Lung (tissue), 12 donors: ENCODE data around the gene POR. TPM values are rescaled to one million over a fixed set of nuclear protein-coding genes. Genes with fewer than 3 reads are reported as not detected.

Experiments used
- ATAC-seq: fragments of 200-7000 bp; cut with Tn5 transposase; one replicate; pipeline ENCODE4 v1.9.1; 2020; ENCODE audit warnings: moderate number of reproducible peaks; ENCODE audit not compliant: insufficient read depth, low FRiP score
- DNase-seq, 3 donors: peaks; one replicate each; pipeline ENCODE4 v3.0.0-alpha.2; 2013 to 2017
- H3K27ac ChIP-seq, 2 donors: one replicate each; pipeline ENCODE4 v1.5.1; 2013; ENCODE audit warnings: mild to moderate bottlenecking in 2 of 2, moderate library complexity in 2 of 2, control low read depth in 1 of 2, inconsistent platforms in 1 of 2, low read depth in 1 of 2, low read length in 1 of 2
- H3K27me3 ChIP-seq, 3 donors: one replicate each; pipeline ENCODE4 v1.5.1; 2013; ENCODE audit warnings: low read length in 2 of 3; ENCODE audit not compliant: control insufficient read depth in 3 of 3, insufficient read depth in 3 of 3
- H3K36me3 ChIP-seq, 4 donors: one replicate each; pipeline ENCODE4 v1.5.1; 2013; ENCODE audit warnings: low read length in 4 of 4, mild to moderate bottlenecking in 1 of 4, moderate library complexity in 1 of 4; ENCODE audit not compliant: control insufficient read depth in 4 of 4, insufficient read depth in 4 of 4
- H3K4me1 ChIP-seq, 5 donors: one replicate each; pipeline ENCODE4 v1.5.1; 2013; ENCODE audit warnings: low read length in 5 of 5, mild to moderate bottlenecking in 2 of 5, moderate library complexity in 1 of 5; ENCODE audit not compliant: control insufficient read depth in 5 of 5, insufficient read depth in 5 of 5
- H3K4me3 ChIP-seq: one replicate; pipeline ENCODE4 v1.5.1; 2013; ENCODE audit warnings: mild to moderate bottlenecking, control low read depth, moderate library complexity
- H3K9ac ChIP-seq, 2 donors: one replicate each; pipeline ENCODE4 v1.5.1; 2013; ENCODE audit warnings: low read length in 2 of 2, control low read depth in 1 of 2; ENCODE audit not compliant: insufficient read depth in 1 of 2
- H3K9me3 ChIP-seq, 4 donors: one replicate each; pipeline ENCODE4 v1.5.1; 2013; ENCODE audit warnings: low read length in 3 of 4, mild to moderate bottlenecking in 1 of 4, moderate library complexity in 1 of 4; ENCODE audit not compliant: control insufficient read depth in 4 of 4, insufficient read depth in 3 of 4
- WGBS, 2 donors: extraction: QIAGEN DNeasy Blood & Tissue Kit; methylation state at CpG; one replicate each; pipeline ENCODE4 v1.1.7; 2013; 5-methylcytosine and 5-hydroxymethylcytosine counted together
- polyA plus RNA-seq, 2 donors: library from polyadenylated mRNA; stranded (reverse); fragments of 200-250 nt; gene quantifications; one replicate each; pipeline ENCODE4 v1.2.1, GENCODE V29; 2013
- total RNA-seq, 2 donors: library from RNA; depleted of rRNA in 1 of 2; stranded (reverse); fragments of >200 nt in 1 of 2; gene quantifications; one replicate each; pipeline ENCODE4 v1.2.1, GENCODE V29; 2014 to 2021
- TF ChIP-seq, protein P1 (sequence below): IDR thresholded peaks from 2 replicates; pipeline ENCODE4 v1.5.1; 2012; ENCODE audit warnings: mild to moderate bottlenecking; ENCODE audit errors: control extremely low read depth, extremely low read depth
- donor health status: control.
- donor health status: control.
- donor health status: Bipolar disorder and iron deficiency.
- donor health status: healthy.
- donor health status: DM: yes; HTN: yes; CAD: no.

Gene POR
- total and polyA plus RNA-seq, 4 donors, result 111 to 305 (median 264) TPM

DNA sequence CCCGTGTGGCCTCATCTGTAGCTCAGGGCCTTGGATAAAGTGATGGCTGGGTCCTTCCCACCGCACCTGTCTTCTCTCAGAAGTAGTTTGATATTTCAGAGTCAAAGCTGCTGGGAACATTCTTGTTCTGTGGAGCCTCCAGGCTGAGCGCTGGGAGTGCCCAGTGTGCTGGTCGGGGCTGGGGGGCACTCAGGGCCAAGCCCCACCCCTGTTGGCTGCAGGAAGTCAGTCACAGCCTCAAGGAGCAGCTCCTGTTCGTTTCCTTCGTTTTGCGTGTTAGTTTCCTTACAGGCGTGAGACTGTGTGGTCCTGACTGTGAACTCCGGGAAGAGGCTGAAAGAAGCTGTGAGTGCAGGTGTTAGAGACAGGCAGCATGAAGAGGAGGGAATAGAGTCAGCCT lies 33.2 kb downstream of the POR start:
- Histone ChIP-seq H3K27me3 (no peaks in the 10 kb centered on the region), H3K4me3 (no peak overlapping the region), H3K4me1 (peaks cover 0 to 26% (median 0%) of the 10 kb centered on the region in 5 donors), H3K27ac (peak overlapping the region in 1 of 2 donors; percentile 76), H3K9ac (no peak overlapping the region), H3K36me3 (peaks cover 0 to 3% (median 1%) of the 10 kb centered on the region in 4 donors), H3K9me3 (no peaks in the 10 kb centered on the region)
- no peak for ATAC-seq
- WGBS, 2 donors, result 51 to 71% methylated on average over 9 of the region's 9 CpGs
- TF ChIP-seq, protein P1, sequence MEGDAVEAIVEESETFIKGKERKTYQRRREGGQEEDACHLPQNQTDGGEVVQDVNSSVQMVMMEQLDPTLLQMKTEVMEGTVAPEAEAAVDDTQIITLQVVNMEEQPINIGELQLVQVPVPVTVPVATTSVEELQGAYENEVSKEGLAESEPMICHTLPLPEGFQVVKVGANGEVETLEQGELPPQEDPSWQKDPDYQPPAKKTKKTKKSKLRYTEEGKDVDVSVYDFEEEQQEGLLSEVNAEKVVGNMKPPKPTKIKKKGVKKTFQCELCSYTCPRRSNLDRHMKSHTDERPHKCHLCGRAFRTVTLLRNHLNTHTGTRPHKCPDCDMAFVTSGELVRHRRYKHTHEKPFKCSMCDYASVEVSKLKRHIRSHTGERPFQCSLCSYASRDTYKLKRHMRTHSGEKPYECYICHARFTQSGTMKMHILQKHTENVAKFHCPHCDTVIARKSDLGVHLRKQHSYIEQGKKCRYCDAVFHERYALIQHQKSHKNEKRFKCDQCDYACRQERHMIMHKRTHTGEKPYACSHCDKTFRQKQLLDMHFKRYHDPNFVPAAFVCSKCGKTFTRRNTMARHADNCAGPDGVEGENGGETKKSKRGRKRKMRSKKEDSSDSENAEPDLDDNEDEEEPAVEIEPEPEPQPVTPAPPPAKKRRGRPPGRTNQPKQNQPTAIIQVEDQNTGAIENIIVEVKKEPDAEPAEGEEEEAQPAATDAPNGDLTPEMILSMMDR, result no peak
- no peak for DNase-seq

DNA sequence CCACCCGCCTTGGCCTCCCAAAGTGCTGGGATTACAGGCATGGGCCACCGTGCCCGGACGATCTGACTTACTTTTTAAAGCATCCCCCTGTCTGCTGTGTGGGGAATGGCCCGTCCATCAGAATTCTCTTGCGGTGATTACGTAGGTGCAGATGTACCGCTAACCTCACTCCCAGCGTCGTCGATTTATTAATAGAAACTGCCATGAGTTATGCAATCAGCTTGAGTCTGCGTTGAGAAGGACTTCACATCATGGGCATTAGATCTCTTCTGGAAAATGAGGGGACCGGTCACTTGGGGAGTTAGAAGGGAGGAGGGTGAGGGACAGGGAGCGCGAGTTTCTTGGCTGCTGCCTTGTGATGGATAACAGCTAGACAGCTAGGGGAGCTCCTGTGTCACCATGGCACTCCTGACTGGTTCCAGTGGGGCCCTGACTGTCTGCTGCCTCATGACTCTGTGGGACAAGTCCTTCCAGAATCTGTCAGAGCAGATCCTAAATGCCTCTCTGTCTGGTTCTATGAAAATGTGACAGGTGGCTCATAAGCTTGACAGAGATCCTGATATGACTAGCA lies 35.2 kb downstream of the POR start:
- Histone ChIP-seq H3K4me3 (no peak overlapping the region), H3K27ac (peak overlapping the region; percentile 48 to 81), H3K4me1 (peaks cover 0 to 26% (median 0%) of the 10 kb centered on the region in 5 donors), H3K36me3 (peaks cover 3 to 9% (median 6%) of the 10 kb centered on the region in 4 donors), H3K27me3 (no peaks in the 10 kb centered on the region), H3K9ac (no peak overlapping the region), H3K9me3 (no peaks in the 10 kb centered on the region)
- TF ChIP-seq, protein P1, result no peak
- no peak for ATAC-seq
- peak in 1 of 3 donors; percentile 27 for DNase-seq
- 60 to 63% methylated on average over 15 of the region's 15 CpGs for WGBS, 2 donors

DNA sequence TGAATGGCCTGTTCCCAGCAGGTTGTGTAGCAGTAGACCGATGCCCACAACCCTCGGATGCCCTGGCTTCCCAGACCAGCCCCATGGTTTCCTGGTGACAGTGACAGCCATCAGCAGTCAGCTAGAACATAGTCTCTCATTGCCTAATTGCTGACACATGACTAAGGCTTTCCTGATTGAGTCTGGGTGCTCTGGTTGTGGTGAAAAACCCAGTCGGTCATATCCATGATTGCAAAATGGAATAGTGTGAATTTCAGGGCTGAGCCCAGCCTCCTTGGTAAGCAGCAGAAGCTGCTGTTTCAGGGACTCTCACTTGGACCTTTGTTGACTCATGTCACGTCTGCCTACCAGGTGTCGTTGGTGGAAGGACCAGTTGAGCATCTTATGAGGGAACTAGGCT lies 36.6 kb downstream of the POR start:
- DNase-seq, result peak in 1 of 3 donors; percentile 11
- peak; percentile 59 for ATAC-seq
- Histone ChIP-seq H3K36me3 (peaks cover 7 to 18% (median 10%) of the 10 kb centered on the region in 4 donors), H3K27ac (peak overlapping the region; percentile 3 to 17), H3K4me3 (no peak overlapping the region), H3K4me1 (peaks cover 0 to 23% (median 0%) of the 10 kb centered on the region in 5 donors), H3K27me3 (no peaks in the 10 kb centered on the region), H3K9me3 (no peaks in the 10 kb centered on the region), H3K9ac (no peak overlapping the region)
- TF ChIP-seq, protein P1, result no peak
- WGBS, 2 donors, result 27 to 54% methylated on average over 5 of the region's 5 CpGs

DNA sequence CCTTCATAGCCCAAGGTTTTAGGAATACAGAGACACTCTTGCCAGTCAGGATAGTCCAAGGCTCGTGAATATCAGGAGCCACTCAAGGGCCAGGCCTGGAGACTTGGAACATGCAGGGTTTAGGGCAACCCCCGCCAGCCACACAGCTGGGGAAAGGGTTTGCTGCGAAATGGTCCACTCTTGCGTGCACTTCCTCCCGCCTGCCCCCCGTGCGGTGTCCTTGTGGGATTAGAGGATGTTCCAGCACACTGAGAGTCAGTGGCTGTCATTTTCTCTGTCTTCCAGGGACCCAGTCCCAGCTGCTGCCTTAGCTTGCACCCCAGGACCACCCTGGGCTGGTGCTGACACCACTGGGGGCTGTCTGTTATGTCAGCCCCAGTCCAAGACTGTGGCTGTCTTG lies 38.5 kb downstream of the POR start:
- DNase-seq (peak in 1 of 3 donors; percentile 8), ATAC-seq (no peak)
- H3K27me3 ChIP-seq, result no peaks in the 10 kb centered on the region
- H3K9ac ChIP-seq, result no peak overlapping the region
- peaks cover 0 to 10% (median 0%) of the 10 kb centered on the region in 5 donors for H3K4me1 ChIP-seq
- H3K36me3 ChIP-seq, result peaks cover 9 to 23% (median 16%) of the 10 kb centered on the region in 4 donors
- TF ChIP-seq, protein P1, result no peak
- peak overlapping the region in 1 of 2 donors; percentile 68 for H3K27ac ChIP-seq
- no peaks in the 10 kb centered on the region for H3K9me3 ChIP-seq
- 54 to 85% methylated on average over 7 of the region's 7 CpGs for WGBS, 2 donors
- no peak overlapping the region for H3K4me3 ChIP-seq
